Caco-2 (cell line): Measurements from ENCODE around the gene POP7. TPM values are rescaled to one million over a fixed set of nuclear protein-coding genes. Genes with fewer than 3 reads are reported as not detected.

Experiments
- BruUV-seq: library from RNA; stranded (reverse); fragments of 400-500 nt; replicated peaks from 2 replicates; lab custom pipeline; 2021; lab: Mats Ljungman, UMichigan
- CTCF ChIA-PET: fragments of 300-600 bp; sonication (Branson Sonifier 250); formaldehyde crosslinking; loops from one replicate; lab custom pipeline; 2022; ENCODE audit warnings: antibody characterized with exemption; lab: Charles Lee
- POLR2A ChIA-PET: fragments of 300-600 bp; sonication (Branson Sonifier 250); formaldehyde crosslinking; loops from one replicate; lab custom pipeline; 2022; ENCODE audit warnings: antibody characterized with exemption; lab: Charles Lee
- DNase-seq, 2 experiments: peaks; one replicate each; pipeline versions ENCODE4 v3.0.0 to v3.0.0-alpha.2; 2020 to 2022
- H3K27me3 ChIP-seq: replicated peaks from 2 replicates; pipeline ENCODE4 v1.6.0; 2011; ENCODE audit warnings: low read length; ENCODE audit not compliant: control insufficient read depth, insufficient read depth
- H3K36me3 ChIP-seq: 2 replicates; pipeline ENCODE4 v1.5.1; 2011; ENCODE audit warnings: low read length; ENCODE audit not compliant: control insufficient read depth, insufficient read depth
- H3K4me1 ChIP-seq: fragments of 250-450 bp; sonication (Bioruptor Pico); 2 replicates; pipeline ENCODE4 v1.5.1; 2020; ENCODE audit warnings: mild to moderate bottlenecking
- H3K4me3 ChIP-seq: 2 replicates; pipeline ENCODE4 v1.5.1; 2011; ENCODE audit warnings: low read depth, mild to moderate bottlenecking, control low read depth, low read length
- H3K9me3 ChIP-seq: fragments of 250-450 bp; sonication (Bioruptor Pico); 2 replicates; pipeline ENCODE4 v1.5.1; 2020; ENCODE audit warnings: mild to moderate bottlenecking, moderate library complexity
- H3K27ac Mint-ChIP-seq: one replicate; pipeline ENCODE4 v1.8.0; 2022; ENCODE audit warnings: mixed read lengths; ENCODE audit not compliant: unreplicated experiment
- H3K27me3 Mint-ChIP-seq: one replicate; pipeline ENCODE4 v1.8.0; 2022; ENCODE audit warnings: mixed read lengths; ENCODE audit not compliant: insufficient read depth, unreplicated experiment
- H3K36me3 Mint-ChIP-seq: one replicate; pipeline ENCODE4 v1.8.0; 2022; ENCODE audit warnings: mild to moderate bottlenecking, mixed read lengths; ENCODE audit not compliant: insufficient read depth, unreplicated experiment
- H3K4me1 Mint-ChIP-seq: one replicate; pipeline ENCODE4 v1.8.0; 2022; ENCODE audit warnings: low read depth, mixed read lengths; ENCODE audit not compliant: unreplicated experiment
- H3K4me3 Mint-ChIP-seq: one replicate; pipeline ENCODE4 v1.8.0; 2022; ENCODE audit warnings: mild to moderate bottlenecking, moderate library complexity, mixed read lengths; ENCODE audit not compliant: unreplicated experiment
- H3K9me3 Mint-ChIP-seq: one replicate; pipeline ENCODE4 v1.8.0; 2022; ENCODE audit warnings: mixed read lengths; ENCODE audit not compliant: unreplicated experiment
- CTCF ChIP-seq, 2 experiments: fragments of 200-600 bp in 1 of 2; IDR thresholded peaks; 1 replicate in 1 of 2; 2 replicates in 1 of 2; pipeline versions ENCODE4 v1.5.1 to v1.8.0; 2011 to 2022; ENCODE audit warnings: antibody characterized with exemption in 1 of 2, control low read depth in 1 of 2, inconsistent platforms in 1 of 2, low read depth in 1 of 2, low read length in 1 of 2, mild to moderate bottlenecking in 1 of 2, moderate library complexity in 1 of 2; ENCODE audit not compliant: insufficient read depth in 1 of 2, severe bottlenecking in 1 of 2, unreplicated experiment in 1 of 2
- intact Hi-C: fragments of 100-400 bp; cut with micrococcal nuclease; formaldehyde crosslinking; loops from one replicate; pipeline ENCODE4 v1.10.0; 2022; ENCODE audit not compliant: unreplicated experiment
- total RNA-seq: library from RNA; stranded (reverse); gene quantifications from 2 replicates; pipeline ENCODE4 v1.2.3, GENCODE V29; 2022

Gene POP7
- total RNA-seq, 1 experiment from 2014 or later, result 66.9 TPM

- H3K4me1 Mint-ChIP-seq, result peaks cover 6% of the 10 kb centered on the region
- ChIA-PET CTCF (interaction anchor here (0.6 kb wide), 1 partner anchor 142 kb away, joined by 3 read pairs; no protein-coding TSS in a partner anchor), POLR2A (no interaction called here)
- no peaks in the 10 kb centered on the region for H3K27me3 Mint-ChIP-seq
- Histone ChIP-seq H3K4me3 (no peak overlapping the region), H3K27me3 (no peaks in the 10 kb centered on the region), H3K4me1 (no peaks in the 10 kb centered on the region; the same call in 1 of the 2 replicates), H3K9me3 (no peaks in the 10 kb centered on the region), H3K36me3 (peaks cover 16% of the 10 kb centered on the region)
- intact Hi-C loops, result no loop called here
- no TSS peak for BruUV-seq
- no peaks in the 10 kb centered on the region for H3K9me3 Mint-ChIP-seq
- TF ChIP-seq CTCF (IDR thresholded peaks at IDR 0.05; ENCODE audit: insufficient read depth in 1 of 2, low read depth in 1 of 2, low read length in 1 of 2, severe bottlenecking in 1 of 2, unreplicated experiment in 1 of 2), result no peak
- no peak overlapping the region for H3K4me3 Mint-ChIP-seq
- no peak overlapping the region for H3K27ac Mint-ChIP-seq
- peaks cover 72% of the 10 kb centered on the region for H3K36me3 Mint-ChIP-seq
- DNase-seq, result no peak
Observed at GRCh38 chr7:100681491-100682227, 24.3 kb upstream of the POP7 start.

GRCh38 chr7:100682228-100682741, 23.6 kb upstream of the POP7 start:
- no peak for DNase-seq
- no peaks in the 10 kb centered on the region for H3K27me3 Mint-ChIP-seq

More at GRCh38 chr7:100682228-100682741, 23.6 kb upstream of the POP7 start:
- BruUV-seq, result no TSS peak
- Histone ChIP-seq H3K36me3 (peaks cover 12% of the 10 kb centered on the region), H3K9me3 (no peaks in the 10 kb centered on the region), H3K4me1 (no peaks in the 10 kb centered on the region; the same call in 1 of the 2 replicates), H3K4me3 (no peak overlapping the region), H3K27me3 (no peaks in the 10 kb centered on the region)
- Mint-ChIP-seq H3K4me3 (no peak overlapping the region), H3K9me3 (no peaks in the 10 kb centered on the region), H3K36me3 (peaks cover 74% of the 10 kb centered on the region), H3K27ac (no peak overlapping the region), H3K4me1 (peaks cover 6% of the 10 kb centered on the region)
- CTCF ChIA-PET, result no interaction called here
- intact Hi-C loops, result no loop called here
- POLR2A ChIA-PET, result no interaction called here
- TF ChIP-seq CTCF (IDR thresholded peaks at IDR 0.05; ENCODE audit: insufficient read depth in 1 of 2, low read depth in 1 of 2, low read length in 1 of 2, severe bottlenecking in 1 of 2, unreplicated experiment in 1 of 2), result no peak
